ENCODE data around the gene CCDC194. TPM values are rescaled to one million over a fixed set of nuclear protein-coding genes. Genes with fewer than 3 reads are reported as not detected.

The CCDC194 gene
- total and polyA plus RNA-seq, 2 of the 13 experiments (the other 11 are each of a cell fraction or from before 2014, with no cell fraction given) = 0.13 to 0.21 TPM

DNA sequence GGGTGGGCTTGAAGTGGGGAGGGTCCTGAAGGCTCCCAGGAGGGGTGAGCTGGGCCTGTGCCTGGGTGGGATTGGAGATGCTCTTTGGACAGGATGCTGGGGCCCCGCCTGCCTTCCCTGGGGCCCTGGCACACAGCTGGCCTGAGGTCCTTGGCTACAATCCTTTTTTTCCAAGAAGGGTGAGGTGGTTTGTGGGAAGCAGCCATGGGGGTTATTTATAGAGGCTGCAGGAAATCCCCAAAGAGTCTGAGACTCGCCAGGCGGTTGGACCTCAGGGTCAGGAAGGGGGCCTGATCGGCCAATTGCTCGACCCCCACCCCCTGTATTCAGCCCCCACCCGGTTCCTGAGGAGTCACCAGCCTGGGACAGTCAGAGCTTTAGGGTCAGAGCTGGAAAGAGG lies 46.6 kb downstream of the CCDC194 start:
- H3K4me3 ChIP-seq (replicated peaks in 1 of 3; ENCODE audit: insufficient read depth in 1 of 3, low read depth in 2 of 3, low read length in 3 of 3) = no peak overlapping the region
- FAIRE-seq (no peak), DNase-seq (ENCODE audit: low spot score) (no peak), ATAC-seq (no peak)
- in situ Hi-C loops (cut with HindIII; ENCODE audit: extremely low pct_ligation_motif_present, low pct_unique_long_range_greater_than_20kb) (loop anchor here (5.0 kb wide), 1 partner anchor 40 kb away; no protein-coding TSS in a partner anchor), intact Hi-C loops (cut with micrococcal nuclease; ENCODE audit: unreplicated experiment) (loop anchor here (10.0 kb wide), 1 partner anchor 117 kb away; the partner anchor contains the start of gene NXNL1)
- TF ChIP-seq, protein P1, sequence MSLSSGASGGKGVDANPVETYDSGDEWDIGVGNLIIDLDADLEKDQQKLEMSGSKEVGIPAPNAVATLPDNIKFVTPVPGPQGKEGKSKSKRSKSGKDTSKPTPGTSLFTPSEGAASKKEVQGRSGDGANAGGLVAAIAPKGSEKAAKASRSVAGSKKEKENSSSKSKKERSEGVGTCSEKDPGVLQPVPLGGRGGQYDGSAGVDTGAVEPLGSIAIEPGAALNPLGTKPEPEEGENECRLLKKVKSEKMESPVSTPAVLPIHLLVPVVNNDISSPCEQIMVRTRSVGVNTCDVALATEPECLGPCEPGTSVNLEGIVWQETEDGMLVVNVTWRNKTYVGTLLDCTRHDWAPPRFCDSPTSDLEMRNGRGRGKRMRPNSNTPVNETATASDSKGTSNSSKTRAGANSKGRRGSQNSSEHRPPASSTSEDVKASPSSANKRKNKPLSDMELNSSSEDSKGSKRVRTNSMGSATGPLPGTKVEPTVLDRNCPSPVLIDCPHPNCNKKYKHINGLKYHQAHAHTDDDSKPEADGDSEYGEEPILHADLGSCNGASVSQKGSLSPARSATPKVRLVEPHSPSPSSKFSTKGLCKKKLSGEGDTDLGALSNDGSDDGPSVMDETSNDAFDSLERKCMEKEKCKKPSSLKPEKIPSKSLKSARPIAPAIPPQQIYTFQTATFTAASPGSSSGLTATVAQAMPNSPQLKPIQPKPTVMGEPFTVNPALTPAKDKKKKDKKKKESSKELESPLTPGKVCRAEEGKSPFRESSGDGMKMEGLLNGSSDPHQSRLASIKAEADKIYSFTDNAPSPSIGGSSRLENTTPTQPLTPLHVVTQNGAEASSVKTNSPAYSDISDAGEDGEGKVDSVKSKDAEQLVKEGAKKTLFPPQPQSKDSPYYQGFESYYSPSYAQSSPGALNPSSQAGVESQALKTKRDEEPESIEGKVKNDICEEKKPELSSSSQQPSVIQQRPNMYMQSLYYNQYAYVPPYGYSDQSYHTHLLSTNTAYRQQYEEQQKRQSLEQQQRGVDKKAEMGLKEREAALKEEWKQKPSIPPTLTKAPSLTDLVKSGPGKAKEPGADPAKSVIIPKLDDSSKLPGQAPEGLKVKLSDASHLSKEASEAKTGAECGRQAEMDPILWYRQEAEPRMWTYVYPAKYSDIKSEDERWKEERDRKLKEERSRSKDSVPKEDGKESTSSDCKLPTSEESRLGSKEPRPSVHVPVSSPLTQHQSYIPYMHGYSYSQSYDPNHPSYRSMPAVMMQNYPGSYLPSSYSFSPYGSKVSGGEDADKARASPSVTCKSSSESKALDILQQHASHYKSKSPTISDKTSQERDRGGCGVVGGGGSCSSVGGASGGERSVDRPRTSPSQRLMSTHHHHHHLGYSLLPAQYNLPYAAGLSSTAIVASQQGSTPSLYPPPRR (CRISPR knock-in tag; IDR thresholded peaks at IDR 0.05; ENCODE audit: borderline replicate concordance) = no peak
- TF ChIP-seq AKAP8 (CRISPR knock-in tag; IDR thresholded peaks at IDR 0.05) (no peak), ZNF672 (CRISPR knock-in tag; IDR thresholded peaks at IDR 0.05) (no peak), ZFAT (CRISPR knock-in tag; conservative IDR thresholded peaks at IDR 0.05) (no peak), ZNF607 (CRISPR knock-in tag; IDR thresholded peaks at IDR 0.05; ENCODE audit: borderline replicate concordance) (no peak)
- TF ChIP-seq, protein P2, sequence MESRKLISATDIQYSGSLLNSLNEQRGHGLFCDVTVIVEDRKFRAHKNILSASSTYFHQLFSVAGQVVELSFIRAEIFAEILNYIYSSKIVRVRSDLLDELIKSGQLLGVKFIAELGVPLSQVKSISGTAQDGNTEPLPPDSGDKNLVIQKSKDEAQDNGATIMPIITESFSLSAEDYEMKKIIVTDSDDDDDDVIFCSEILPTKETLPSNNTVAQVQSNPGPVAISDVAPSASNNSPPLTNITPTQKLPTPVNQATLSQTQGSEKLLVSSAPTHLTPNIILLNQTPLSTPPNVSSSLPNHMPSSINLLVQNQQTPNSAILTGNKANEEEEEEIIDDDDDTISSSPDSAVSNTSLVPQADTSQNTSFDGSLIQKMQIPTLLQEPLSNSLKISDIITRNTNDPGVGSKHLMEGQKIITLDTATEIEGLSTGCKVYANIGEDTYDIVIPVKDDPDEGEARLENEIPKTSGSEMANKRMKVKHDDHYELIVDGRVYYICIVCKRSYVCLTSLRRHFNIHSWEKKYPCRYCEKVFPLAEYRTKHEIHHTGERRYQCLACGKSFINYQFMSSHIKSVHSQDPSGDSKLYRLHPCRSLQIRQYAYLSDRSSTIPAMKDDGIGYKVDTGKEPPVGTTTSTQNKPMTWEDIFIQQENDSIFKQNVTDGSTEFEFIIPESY (CRISPR knock-in tag; IDR thresholded peaks at IDR 0.05) = no peak
- TF ChIP-seq, protein P3, sequence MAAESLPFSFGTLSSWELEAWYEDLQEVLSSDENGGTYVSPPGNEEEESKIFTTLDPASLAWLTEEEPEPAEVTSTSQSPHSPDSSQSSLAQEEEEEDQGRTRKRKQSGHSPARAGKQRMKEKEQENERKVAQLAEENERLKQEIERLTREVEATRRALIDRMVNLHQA (CRISPR knock-in tag; IDR thresholded peaks at IDR 0.05) = no peak
- no peaks in the 10 kb centered on the region for H3K79me2 ChIP-seq (ENCODE audit: insufficient read depth, low read length)
- peaks cover 20% of the 10 kb centered on the region; the same call in 1 of the 2 replicates for H3K4me1 ChIP-seq (ENCODE audit: insufficient read depth, low read length)
- H3K27me3 ChIP-seq (ENCODE audit: control insufficient read depth in 1 of 2, insufficient read depth in 2 of 2, low read length in 2 of 2) = peaks cover 1 to 20% of the 10 kb centered on the region in 2 experiments; a peak in 3 of 5 replicates
- H3K27ac ChIP-seq (ENCODE audit: extremely low read length, insufficient read depth, low read length) = no peak overlapping the region
- no peaks in the 10 kb centered on the region for H3K9me3 ChIP-seq (ENCODE audit: low read length)
- 23% methylated on average over 5 of the region's 6 CpGs for WGBS (ENCODE audit: low lambda C conversion rate)
- no peaks in the 10 kb centered on the region for H3K36me3 ChIP-seq (replicated peaks in 1 of 2; ENCODE audit: control insufficient read depth in 1 of 2, insufficient read depth in 2 of 2, low read length in 2 of 2)
- H3K4me2 ChIP-seq (ENCODE audit: low read depth, low read length) = no peak overlapping the region
- no peaks in the 10 kb centered on the region for H4K20me1 ChIP-seq (ENCODE audit: insufficient read depth, low read length)
- ChIA-PET POLR2A (interaction anchor here (1.6 kb wide), 1 partner anchor 10 kb away, joined by 5 read pairs; the partner anchor contains the start of gene GTPBP3), CTCF (ENCODE audit: low intra/inter-chr PET ratio, low total read pairs) (interaction anchor here (4.2 kb wide), 1 partner anchor 39 kb away, joined by 49 read pairs; no protein-coding TSS in a partner anchor)
- H3K9ac ChIP-seq (ENCODE audit: insufficient read depth, low read depth, low read length) = no peak overlapping the region
- no peak overlapping the region for H2AFZ ChIP-seq (ENCODE audit: low read length)
- no TSS peak for BruUV-seq (replicated peaks)
